HEK293 (cell line): ENCODE data around the gene PRSS3.
"Not testable (repeated sequence)": the region's sequence is repeated elsewhere in the genome, so short reads cannot be mapped to it uniquely, and the experiment has no call there.

Experiments
- CTCF ChIA-PET: fragments of 350-600 bp; formaldehyde crosslinking; extraction: SDS; loops from one replicate; lab custom pipeline; 2021; ENCODE audit warnings: antibody characterized with exemption; lab: Yijun Ruan, JAX
- POLR2A ChIA-PET: fragments of 300-600 bp; formaldehyde crosslinking; extraction: SDS; loops from one replicate; lab custom pipeline; 2020; ENCODE audit warnings: antibody characterized with exemption, inconsistent platforms; lab: Yijun Ruan, JAX
- H3K27ac ChIP-seq: fragments of 200-500 bp; sonication (Bioruptor generic); 2 replicates; pipeline ENCODE4 v1.5.1; 2014; ENCODE audit warnings: low read depth, low read length, control low read depth, inconsistent platforms; ENCODE audit errors: extremely low read depth
- H3K36me3 ChIP-seq, 2 experiments: fragments of 200-500 bp in 1 of 2; sonication (Bioruptor generic) in 1 of 2; 1 replicate in 1 of 2; 2 replicates in 1 of 2; pipeline ENCODE4 v1.5.1; 2014 to 2017; ENCODE audit warnings: inconsistent platforms in 2 of 2, low read length in 2 of 2; ENCODE audit not compliant: control insufficient read depth in 2 of 2, insufficient read depth in 1 of 2
- H3K4me1 ChIP-seq: fragments of 200-500 bp; sonication (Bioruptor generic); 2 replicates; pipeline ENCODE4 v1.5.1; 2014; ENCODE audit warnings: mild to moderate bottlenecking, low read length, inconsistent platforms; ENCODE audit not compliant: control insufficient read depth, insufficient read depth
- H3K4me3 ChIP-seq: 2 replicates; pipeline ENCODE4 v1.5.1; 2011; ENCODE audit warnings: low read depth, mild to moderate bottlenecking, control low read depth, low read length, moderate library complexity
- H3K9me3 ChIP-seq: fragments of 200-500 bp; sonication (Bioruptor generic); 2 replicates; pipeline ENCODE4 v1.5.1; 2014; ENCODE audit warnings: low read depth, low read length, inconsistent platforms; ENCODE audit not compliant: control insufficient read depth, insufficient read depth
- TCF7L2 ChIP-seq: IDR thresholded peaks from 2 replicates; pipeline ENCODE4 v1.6.1; 2011; ENCODE audit warnings: low read depth, mild to moderate bottlenecking, inconsistent platforms, low read length, moderate library complexity, borderline replicate concordance
- ZFP3 ChIP-seq: fragments of 450-650 bp; formaldehyde crosslinking; IDR thresholded peaks from 2 replicates; pipeline ENCODE4 v1.5.1; 2016; ENCODE audit warnings: low read depth, missing biosample characterization, missing genetic modification characterization
- ZNF146 ChIP-seq: fragments of 450-650 bp; formaldehyde crosslinking; IDR thresholded peaks from 2 replicates; pipeline ENCODE4 v1.5.1; 2016; ENCODE audit warnings: missing biosample characterization, missing genetic modification characterization
- ZNF157 ChIP-seq: fragments of 450-650 bp; formaldehyde crosslinking; IDR thresholded peaks from 2 replicates; pipeline ENCODE4 v1.5.1; 2016; ENCODE audit warnings: missing biosample characterization, missing genetic modification characterization
- ZNF239 ChIP-seq: fragments of 450-650 bp; formaldehyde crosslinking; IDR thresholded peaks from 2 replicates; pipeline ENCODE4 v1.5.1; 2016; ENCODE audit warnings: missing biosample characterization, missing genetic modification characterization
- ZNF248 ChIP-seq: fragments of 450-650 bp; formaldehyde crosslinking; IDR thresholded peaks from 2 replicates; pipeline ENCODE4 v1.5.1; 2017; ENCODE audit warnings: missing biosample characterization, missing genetic modification characterization
- ZNF433 ChIP-seq: fragments of 450-650 bp; formaldehyde crosslinking; IDR thresholded peaks from 2 replicates; pipeline ENCODE4 v1.5.1; 2016; ENCODE audit warnings: missing biosample characterization, missing genetic modification characterization, low read depth
- ZNF473 ChIP-seq: fragments of 450-650 bp; formaldehyde crosslinking; IDR thresholded peaks from 2 replicates; pipeline ENCODE4 v1.5.1; 2017; ENCODE audit warnings: missing biosample characterization, missing genetic modification characterization
- ZNF548 ChIP-seq: fragments of 450-650 bp; formaldehyde crosslinking; IDR thresholded peaks from 2 replicates; pipeline ENCODE4 v1.5.1; 2016; ENCODE audit warnings: missing biosample characterization, missing genetic modification characterization
- ZNF792 ChIP-seq: fragments of 450-650 bp; formaldehyde crosslinking; IDR thresholded peaks from 2 replicates; pipeline ENCODE4 v1.5.1; 2016; ENCODE audit warnings: missing biosample characterization, missing genetic modification characterization
- ZSCAN16 ChIP-seq: fragments of 450-650 bp; formaldehyde crosslinking; IDR thresholded peaks from 2 replicates; pipeline ENCODE4 v1.5.1; 2016; ENCODE audit warnings: missing biosample characterization, missing genetic modification characterization
- ZSCAN23 ChIP-seq: fragments of 450-650 bp; formaldehyde crosslinking; IDR thresholded peaks from 2 replicates; pipeline ENCODE4 v1.5.1; 2016; ENCODE audit warnings: missing biosample characterization, missing genetic modification characterization
- TF ChIP-seq, protein P1 (sequence below): fragments of 450-650 bp; formaldehyde crosslinking; IDR thresholded peaks from 2 replicates; pipeline ENCODE4; 2016; ENCODE audit warnings: missing biosample characterization, missing genetic modification characterization
- TF ChIP-seq, protein P2 (sequence below): fragments of 450-650 bp; formaldehyde crosslinking; IDR thresholded peaks from 2 replicates; pipeline ENCODE4 v1.5.1; 2016; ENCODE audit warnings: missing biosample characterization, missing genetic modification characterization

Gene PRSS3

DNA sequence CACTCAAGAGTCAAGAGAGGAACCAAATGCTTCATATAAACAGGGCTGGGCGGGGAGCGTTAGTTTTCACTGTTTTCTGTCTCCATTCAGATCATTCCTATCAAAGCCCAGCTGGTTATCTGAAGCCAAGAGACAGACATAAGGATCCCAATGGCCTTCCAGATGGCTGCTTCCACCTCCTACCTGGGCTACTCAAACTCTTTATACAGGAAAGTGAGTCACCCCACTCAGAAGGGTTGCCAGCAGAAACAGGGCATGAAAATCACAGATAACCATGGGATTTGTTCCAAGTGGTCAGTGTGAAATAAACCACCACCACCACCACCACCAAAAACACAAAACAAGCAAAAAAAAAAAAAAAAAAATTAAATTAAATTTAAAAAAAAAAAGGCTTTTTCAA is 5.5 kb downstream of the PRSS3 start:
- CTCF ChIA-PET, result interaction anchor here (1.1 to 2.1 kb wide), 2 partner anchors 13 to 22 kb away, joined by 6 to 8 read pairs; no protein-coding TSS in a partner anchor
- H3K36me3 ChIP-seq, result no peaks in the 10 kb centered on the region
- H3K4me1 ChIP-seq, result no peaks in the 10 kb centered on the region
- no peaks in the 10 kb centered on the region for H3K9me3 ChIP-seq
- H3K27ac ChIP-seq, result no peak overlapping the region
- no peak for TF ChIP-seq TCF7L2
- TF ChIP-seq ZNF248 (tag by site-specific recombination), result no peak
- POLR2A ChIA-PET, result no interaction called here
- no peak overlapping the region for H3K4me3 ChIP-seq

DNA sequence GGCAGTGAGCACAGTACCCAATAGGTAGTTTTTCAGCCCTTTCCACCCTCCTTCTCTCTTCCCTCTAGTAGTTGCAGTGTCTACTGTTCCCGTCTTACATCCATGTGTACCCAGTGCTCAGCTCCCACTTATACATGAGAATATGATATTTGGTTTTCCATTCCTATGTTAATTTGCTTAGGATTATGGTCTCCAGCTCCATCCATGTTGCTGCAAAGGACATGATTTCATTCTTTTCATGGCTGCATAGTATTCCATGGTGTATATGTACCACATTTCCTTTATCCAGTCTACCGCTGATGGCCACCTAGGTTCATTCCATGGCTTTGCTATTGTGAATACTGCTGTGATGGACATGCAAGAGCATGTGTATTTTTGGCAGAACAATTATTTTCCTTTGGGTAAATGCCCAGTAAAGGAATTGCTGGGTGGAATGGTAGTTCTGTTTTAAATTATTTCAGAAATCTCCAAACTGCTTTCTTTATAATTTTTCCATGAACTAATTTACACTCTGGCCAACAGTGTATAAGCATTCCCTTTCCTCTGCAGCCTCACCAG is 6.7 kb downstream of the PRSS3 start:
- H3K4me3 ChIP-seq, H3K4me1 ChIP-seq, H3K27ac ChIP-seq, H3K36me3 ChIP-seq, H3K9me3 ChIP-seq, POLR2A ChIA-PET: not testable (repeated sequence)
- TF ChIP-seq ZNF146 (tag by site-specific recombination), result peak; percentile 54
- CTCF ChIA-PET, result interaction anchor here (1.0 to 1.1 kb wide), 2 partner anchors 12 kb away, joined by 3 to 6 read pairs; no protein-coding TSS in a partner anchor

DNA sequence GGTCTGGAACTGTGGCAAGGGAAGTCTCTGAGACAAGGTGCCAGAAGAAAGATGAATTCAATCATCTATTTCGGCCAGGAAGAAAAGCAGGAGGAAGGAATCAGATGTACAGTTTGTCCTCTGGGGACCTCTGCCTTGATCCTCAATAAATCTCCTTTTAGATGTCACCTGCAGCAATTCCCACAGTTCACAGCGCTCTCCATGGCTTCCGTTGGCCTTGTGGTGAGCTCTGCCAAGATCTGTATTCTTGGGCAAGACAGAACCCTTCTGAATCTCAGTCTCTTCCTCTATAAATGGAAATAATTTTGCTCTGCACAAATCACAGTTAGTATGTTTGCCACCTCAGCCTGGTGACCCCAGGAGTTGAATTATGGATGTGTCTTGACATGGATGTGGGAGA is 8.8 kb downstream of the PRSS3 start:
- H3K9me3 ChIP-seq, H3K4me1 ChIP-seq, POLR2A ChIA-PET, H3K27ac ChIP-seq, H3K4me3 ChIP-seq, H3K36me3 ChIP-seq: not testable (repeated sequence)
- CTCF ChIA-PET, result interaction anchor here (0.5 to 1.2 kb wide), 4 partner anchors 8 to 43 kb away, joined by 3 to 4 read pairs (median 3); no protein-coding TSS in a partner anchor

DNA sequence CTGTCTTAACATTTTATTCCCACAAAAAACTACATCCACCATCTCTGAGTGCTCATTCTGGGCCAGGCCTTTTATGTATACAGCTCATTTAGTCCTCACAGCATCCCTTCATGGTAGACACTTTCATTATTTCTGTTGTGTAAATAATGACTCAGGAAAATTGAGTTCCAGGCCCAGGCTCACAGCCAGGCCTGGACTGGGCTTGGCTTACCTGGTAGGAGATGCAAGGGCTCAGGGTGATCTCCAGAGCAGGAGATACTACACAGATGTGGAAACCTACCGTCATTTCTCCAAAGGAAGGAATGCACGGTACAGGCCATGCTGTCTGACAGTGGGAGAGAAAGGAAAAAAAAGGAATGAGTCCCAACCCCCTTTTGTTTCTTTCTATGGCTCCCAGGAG is 11.8 kb downstream of the PRSS3 start:
- not testable (repeated sequence) for H3K4me3 ChIP-seq, H3K9me3 ChIP-seq, H3K27ac ChIP-seq, H3K4me1 ChIP-seq, H3K36me3 ChIP-seq
- ChIA-PET CTCF (interaction anchor here (0.7 to 1.0 kb wide), 4 partner anchors 20 to 145 kb away, joined by 3 read pairs; no protein-coding TSS in a partner anchor), POLR2A (interaction anchor here (0.6 kb wide), 1 partner anchor 335 kb away, joined by 7 read pairs; no protein-coding TSS in a partner anchor)

DNA sequence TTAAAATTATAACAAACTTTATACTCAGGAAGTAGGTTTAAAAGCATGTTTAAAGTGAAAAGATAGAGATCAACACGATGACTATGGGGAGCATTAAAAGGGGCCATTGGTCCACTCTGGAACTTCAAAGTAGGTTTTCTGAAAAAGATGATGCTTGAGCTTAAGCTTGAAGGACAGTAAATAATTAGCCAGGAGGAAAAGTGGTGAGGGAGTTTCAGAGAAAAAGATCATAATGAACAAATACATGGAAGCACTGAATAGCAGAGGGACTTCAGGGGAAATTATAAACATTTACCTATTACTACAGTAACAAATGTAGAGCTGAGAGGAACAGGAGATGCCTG is 13.6 kb downstream of the PRSS3 start:
- H3K4me1 ChIP-seq, H3K27ac ChIP-seq, H3K4me3 ChIP-seq, H3K9me3 ChIP-seq, H3K36me3 ChIP-seq, POLR2A ChIA-PET: not testable (repeated sequence)
- CTCF ChIA-PET, result interaction anchor here (0.8 to 1.2 kb wide), 3 partner anchors 30 to 71 kb away, joined by 3 to 4 read pairs (median 4); no protein-coding TSS in a partner anchor

GRCh38 chr9:33809506-33809905 is 14.1 kb downstream of the PRSS3 start:
- CTCF ChIA-PET, result interaction anchor here (0.8 to 1.0 kb wide), 2 partner anchors 30 to 72 kb away, joined by 4 read pairs; no protein-coding TSS in a partner anchor
- Histone ChIP-seq H3K36me3 (no peaks in the 10 kb centered on the region), H3K4me1 (no peaks in the 10 kb centered on the region)
- TF ChIP-seq ZSCAN16 (tag by site-specific recombination), result no peak
- TF ChIP-seq, protein P1, sequence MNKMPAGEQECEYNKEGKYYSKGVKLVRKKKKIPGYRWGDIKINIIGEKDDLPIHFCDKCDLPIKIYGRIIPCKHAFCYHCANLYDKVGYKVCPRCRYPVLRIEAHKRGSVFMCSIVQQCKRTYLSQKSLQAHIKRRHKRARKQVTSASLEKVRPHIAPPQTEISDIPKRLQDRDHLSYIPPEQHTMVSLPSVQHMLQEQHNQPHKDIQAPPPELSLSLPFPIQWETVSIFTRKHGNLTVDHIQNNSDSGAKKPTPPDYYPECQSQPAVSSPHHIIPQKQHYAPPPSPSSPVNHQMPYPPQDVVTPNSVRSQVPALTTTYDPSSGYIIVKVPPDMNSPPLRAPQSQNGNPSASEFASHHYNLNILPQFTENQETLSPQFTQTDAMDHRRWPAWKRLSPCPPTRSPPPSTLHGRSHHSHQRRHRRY (tag by site-specific recombination), result no peak
- TF ChIP-seq ZNF239, result no peak
- TF ChIP-seq, protein P2, sequence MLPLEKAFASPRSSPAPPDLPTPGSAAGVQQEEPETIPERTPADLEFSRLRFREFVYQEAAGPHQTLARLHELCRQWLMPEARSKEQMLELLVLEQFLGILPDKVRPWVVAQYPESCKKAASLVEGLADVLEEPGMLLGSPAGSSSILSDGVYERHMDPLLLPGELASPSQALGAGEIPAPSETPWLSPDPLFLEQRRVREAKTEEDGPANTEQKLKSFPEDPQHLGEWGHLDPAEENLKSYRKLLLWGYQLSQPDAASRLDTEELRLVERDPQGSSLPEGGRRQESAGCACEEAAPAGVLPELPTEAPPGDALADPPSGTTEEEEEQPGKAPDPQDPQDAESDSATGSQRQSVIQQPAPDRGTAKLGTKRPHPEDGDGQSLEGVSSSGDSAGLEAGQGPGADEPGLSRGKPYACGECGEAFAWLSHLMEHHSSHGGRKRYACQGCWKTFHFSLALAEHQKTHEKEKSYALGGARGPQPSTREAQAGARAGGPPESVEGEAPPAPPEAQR (tag by site-specific recombination), result no peak
- no peak for TF ChIP-seq ZNF548 (tag by site-specific recombination)
- no peak for TF ChIP-seq ZNF792 (tag by site-specific recombination)
- TF ChIP-seq ZNF157 (tag by site-specific recombination), result no peak
- TF ChIP-seq ZSCAN23 (tag by site-specific recombination), result no peak
- no peak for TF ChIP-seq ZNF433 (tag by site-specific recombination)
- TF ChIP-seq ZFP3 (tag by site-specific recombination), result no peak
- no peak for TF ChIP-seq ZNF473
- TF ChIP-seq, all 188 proteins: peak for 0
- POLR2A ChIA-PET, result interaction anchor here (0.6 kb wide), 1 partner anchor 126 kb away, joined by 5 read pairs; no protein-coding TSS in a partner anchor
- H3K9me3 ChIP-seq, result no peaks in the 10 kb centered on the region
- no peak overlapping the region for H3K27ac ChIP-seq
- H3K4me3 ChIP-seq, result no peak overlapping the region
